Stimulated activated CD4-positive, alpha-beta T cell treated with anti-CD3 and anti-CD28 coated beads, Interleukin-4, amount 100 ng/mL, for 4 hours (primary cell): ENCODE data around the gene IFTAP.
"Not testable (repeated sequence)": the region's sequence is repeated elsewhere in the genome, so short reads cannot be mapped to it uniquely, and the experiment has no call there.

ENCODE experiments used
- DNase-seq, 2 experiments: peaks; one replicate each; pipeline ENCODE4 v3.0.0-alpha.2; 2020

Gene IFTAP, protein sequence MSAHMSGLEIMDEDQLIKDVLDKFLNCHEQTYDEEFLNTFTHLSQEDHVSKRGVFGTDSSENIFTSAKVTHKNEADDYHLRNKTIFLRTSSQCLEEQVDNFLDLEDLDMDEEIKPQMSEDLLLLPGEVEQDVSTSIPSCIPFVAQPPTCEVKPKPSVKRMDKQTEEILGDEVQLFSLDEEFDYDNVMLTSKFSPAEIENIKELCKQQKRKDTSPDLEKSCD

GRCh38 chr11:36594316-36594989, at the start of gene IFTAP:
Gene IFTAP, plus strand, starts transcription at chr11:36594502. Its CDS starts 15,602 bp downstream, at chr11:36610104.
- peak in 1 of 2 experiments; percentile 11 for DNase-seq

DNA sequence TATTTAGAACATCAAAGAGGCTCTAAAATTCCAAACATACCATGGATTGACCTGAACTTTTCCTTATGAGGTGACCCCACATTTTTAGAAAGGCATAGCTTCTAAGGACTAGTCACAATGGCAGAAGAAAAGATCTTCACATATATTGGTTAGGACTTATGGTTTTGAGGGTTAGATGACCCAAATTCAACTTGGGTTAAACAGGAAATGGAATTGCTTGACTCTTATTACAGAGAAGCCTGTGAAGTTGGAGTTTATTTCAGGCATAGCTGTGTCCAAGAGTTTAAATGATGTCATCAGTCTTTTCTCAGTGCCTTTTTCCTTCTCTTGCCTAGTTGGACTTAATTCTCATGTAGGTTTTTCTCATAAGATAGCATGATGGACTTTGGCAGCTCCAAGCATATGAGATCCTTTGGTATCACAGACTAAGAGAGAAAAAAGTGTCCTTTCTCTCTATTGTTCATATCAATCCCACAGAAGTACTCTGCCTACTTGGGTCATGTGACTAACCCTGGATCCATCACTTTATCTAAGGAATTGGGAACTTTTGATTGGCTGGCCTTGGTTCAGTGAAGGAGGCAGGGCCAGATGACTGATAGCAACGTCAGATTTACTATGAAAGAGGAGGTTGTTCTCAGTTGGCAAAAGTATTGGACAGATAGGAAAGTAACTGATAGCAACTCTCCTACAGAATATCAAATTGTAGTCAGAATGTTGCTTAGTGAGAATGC, 43.8 kb upstream of the IFTAP start:
- DNase-seq: no peak

GRCh38 chr11:36557390-36557789, 36.9 kb upstream of the IFTAP start:
- DNase-seq: not testable (repeated sequence)

- no peak for DNase-seq
Measured at GRCh38 chr11:36557991-36558390, 36.3 kb upstream of the IFTAP start.

DNA sequence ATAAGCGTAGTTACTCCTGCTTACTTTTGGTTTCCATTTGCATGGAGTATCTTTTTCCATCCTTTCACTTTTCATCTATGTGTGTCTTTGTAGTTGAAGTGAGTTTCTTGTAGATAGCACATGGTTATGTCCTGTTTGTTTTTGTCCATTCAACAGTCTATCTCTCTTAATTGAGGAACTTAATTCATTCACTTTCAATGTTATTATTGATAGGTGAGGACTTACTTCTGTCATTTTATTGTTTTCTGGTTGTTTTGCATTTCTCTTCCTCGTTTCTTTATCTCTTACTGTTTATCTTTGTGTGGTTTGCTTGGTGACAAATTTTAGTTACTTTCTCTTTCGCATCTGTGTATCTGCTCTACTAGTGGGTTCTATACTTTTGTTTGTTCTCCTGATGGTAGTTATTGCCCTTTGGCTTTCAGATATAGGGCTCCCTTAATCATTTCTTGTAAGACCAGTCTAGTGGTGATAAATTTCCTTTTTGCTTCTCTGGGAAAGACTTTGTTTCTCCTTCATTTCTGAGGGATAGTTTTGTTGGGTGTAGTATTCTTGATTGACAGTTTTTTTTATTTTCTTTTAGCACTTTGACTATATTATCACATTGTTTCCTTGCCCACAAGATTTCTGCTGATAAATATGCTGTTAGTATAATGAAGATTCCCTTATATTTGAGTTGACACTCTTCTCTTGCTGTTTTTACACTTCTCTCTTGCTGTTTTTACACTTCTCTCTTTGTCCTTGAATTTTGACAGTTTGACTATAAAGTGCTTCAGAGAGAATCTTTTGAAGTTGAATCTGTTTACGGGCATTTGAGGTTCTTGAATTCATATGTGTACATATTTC, 35.5 kb upstream of the IFTAP start:
- DNase-seq: no peak

- peak in 1 of 2 experiments; percentile 13 for DNase-seq
Measured at GRCh38 chr11:36564376-36565030, 29.8 kb upstream of the IFTAP start.

DNA sequence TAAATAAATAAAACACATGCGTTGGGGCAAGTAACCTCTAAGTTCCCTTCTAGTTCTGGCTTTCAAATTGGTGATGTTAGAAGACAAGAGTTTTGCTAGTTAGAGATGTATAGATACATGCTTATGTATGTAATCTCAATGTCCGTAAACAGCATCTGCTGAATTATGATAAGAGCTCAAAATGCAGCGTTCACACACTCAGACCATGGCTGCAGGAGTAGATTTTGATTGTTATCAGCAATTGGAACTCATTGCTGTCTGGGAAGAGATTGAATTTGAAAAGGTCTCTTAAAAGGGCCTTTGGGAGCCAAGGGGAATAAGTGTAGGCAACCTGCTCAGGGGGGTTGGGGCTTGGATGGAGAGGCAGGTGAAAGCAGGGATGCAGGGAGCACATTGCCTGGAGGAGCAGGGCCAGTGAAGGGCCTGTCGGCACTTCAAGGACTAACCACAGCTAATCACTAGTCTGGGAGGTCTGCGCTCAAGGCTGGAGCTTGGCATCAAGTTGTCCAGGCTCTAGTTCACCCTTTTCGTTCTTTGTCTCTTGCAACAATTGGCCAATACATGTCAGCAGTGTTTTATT, 29.2 kb upstream of the IFTAP start:
- DNase-seq: no peak

DNA sequence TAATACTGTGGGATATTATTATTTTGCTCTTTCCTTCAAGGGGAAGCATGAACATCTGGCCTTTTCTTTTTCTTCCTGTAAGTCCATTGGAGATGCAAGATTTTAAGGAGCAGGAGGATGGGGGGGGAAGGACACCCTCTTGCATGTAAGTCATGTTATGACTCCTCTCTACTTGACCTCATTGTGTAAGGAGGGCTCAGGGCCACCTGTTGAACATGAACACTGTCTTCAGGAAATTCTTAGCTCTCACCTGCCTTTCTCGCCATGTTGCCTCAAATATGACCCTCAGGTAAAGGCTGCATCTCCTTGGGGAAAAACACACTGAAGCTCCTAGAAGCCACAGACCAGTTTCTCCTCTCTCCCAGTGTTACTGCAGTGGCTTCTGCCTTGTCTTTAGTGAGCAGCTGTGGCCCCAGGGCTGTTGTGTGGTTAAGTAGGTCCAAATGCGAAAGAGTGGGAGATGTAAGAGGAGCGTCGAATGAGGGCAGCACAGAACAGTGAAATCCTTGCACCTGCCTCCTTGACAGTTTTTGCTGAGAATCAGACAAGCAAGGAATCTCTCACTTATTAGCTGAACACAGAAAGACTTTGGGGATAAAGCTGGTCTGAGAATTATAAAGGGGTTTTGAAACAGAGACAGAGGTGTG, 27.8 kb upstream of the IFTAP start:
- no peak for DNase-seq

DNA sequence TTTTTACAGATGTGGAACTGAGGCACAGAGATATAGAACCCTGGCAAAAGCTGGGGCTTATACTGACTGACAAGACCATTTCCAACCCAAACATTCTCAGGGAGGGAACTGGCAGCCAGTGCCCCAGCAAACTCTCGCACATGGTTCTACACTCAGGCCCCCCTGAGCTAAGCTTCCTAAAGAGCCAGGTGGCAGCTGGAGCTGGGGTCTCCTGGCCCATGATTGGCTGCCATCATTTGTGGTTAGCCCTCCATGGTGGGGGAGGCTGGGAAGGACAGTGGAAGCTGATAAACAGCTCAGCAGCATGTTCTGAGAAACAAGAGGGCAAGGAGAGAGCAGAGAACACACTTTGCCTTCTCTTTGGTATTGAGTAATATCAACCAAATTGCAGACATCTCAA, 26.6 kb upstream of the IFTAP start, which contains the start of gene RAG1:
TSS of gene RAG1 (plus strand) at position 314 of the 400 bp plus-strand sequence. CDS start 5,298 bp downstream, outside the sequence.
- DNase-seq: no peak

- DNase-seq: no peak
Measured at GRCh38 chr11:36569095-36569494, 25.2 kb upstream of the IFTAP start.

DNA sequence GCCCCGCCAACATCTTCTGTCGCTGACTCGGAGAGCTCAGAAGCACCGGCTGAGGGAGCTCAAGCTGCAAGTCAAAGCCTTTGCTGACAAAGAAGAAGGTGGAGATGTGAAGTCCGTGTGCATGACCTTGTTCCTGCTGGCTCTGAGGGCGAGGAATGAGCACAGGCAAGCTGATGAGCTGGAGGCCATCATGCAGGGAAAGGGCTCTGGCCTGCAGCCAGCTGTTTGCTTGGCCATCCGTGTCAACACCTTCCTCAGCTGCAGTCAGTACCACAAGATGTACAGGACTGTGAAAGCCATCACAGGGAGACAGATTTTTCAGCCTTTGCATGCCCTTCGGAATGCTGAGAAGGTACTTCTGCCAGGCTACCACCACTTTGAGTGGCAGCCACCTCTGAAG, 19.8 kb upstream of the IFTAP start:
- DNase-seq: no peak

- DNase-seq: no peak
Measured at GRCh38 chr11:36577373-36577772, 16.9 kb upstream of the IFTAP start.

DNA sequence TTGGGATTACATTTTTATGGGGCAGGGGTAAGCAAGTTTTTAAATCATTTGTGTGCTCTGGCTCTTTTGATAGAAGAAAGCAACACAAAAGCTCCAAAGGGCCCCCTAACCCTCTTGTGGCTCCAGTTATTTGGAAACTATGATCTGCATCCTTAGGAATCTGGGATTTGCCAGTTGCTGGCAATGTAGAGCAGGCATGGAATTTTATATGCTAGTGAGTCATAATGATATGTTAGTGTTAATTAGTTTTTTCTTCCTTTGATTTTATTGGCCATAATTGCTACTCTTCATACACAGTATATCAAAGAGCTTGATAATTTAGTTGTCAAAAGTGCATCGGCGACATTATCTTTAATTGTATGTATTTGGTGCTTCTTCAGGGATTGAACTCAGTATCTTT, 16.4 kb upstream of the IFTAP start:
- no peak for DNase-seq

GRCh38 chr11:36578458-36578857, 15.8 kb upstream of the IFTAP start:
- no peak for DNase-seq

DNA sequence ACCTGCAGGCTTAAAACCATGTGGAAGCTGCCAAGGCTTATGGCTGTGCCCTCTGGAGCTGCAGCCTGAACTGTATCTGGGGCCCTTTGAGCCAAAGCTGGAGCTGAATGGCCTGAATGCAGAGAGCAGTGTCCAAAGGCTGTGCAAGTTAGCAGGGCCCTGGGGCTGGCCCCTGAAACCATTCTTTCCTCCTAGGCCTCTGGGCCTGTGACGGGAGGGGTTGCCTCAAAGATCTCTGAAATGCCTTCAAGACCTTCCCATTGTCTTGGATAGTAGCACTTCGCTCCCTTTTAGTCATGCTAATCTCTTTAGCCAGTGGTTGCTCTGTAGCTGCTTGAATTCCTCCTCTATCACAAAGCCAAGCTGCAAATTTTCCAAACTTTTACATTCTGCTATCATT, 12.8 kb upstream of the IFTAP start:
- DNase-seq: no peak

GRCh38 chr11:36583667-36584066, 10.6 kb upstream of the IFTAP start:
- no peak for DNase-seq

GRCh38 chr11:36586543-36586942, 7.8 kb upstream of the IFTAP start:
- DNase-seq: no peak

GRCh38 chr11:36588099-36588498, 6.2 kb upstream of the IFTAP start:
- no peak for DNase-seq

DNA sequence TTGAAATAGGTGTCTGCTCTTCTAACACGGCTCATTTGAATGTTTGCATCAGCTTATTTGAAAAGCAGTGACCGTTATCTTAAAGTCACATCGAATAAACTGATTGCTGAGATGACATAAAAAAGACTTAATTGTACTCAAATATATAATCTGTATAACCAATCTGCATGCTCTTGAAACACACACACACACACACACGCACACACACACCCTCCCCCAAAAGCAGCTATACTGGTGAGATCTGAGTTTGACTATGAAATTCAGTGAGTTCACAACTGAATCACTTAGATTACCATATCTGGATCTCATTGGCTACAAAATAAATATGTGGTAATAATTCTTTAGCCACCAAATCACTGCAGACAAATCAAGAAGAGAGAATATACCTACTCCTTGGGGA, 3.8 kb upstream of the IFTAP start:
- DNase-seq: no peak

GRCh38 chr11:36591433-36591832, 2.9 kb upstream of the IFTAP start:
- no peak for DNase-seq

DNA sequence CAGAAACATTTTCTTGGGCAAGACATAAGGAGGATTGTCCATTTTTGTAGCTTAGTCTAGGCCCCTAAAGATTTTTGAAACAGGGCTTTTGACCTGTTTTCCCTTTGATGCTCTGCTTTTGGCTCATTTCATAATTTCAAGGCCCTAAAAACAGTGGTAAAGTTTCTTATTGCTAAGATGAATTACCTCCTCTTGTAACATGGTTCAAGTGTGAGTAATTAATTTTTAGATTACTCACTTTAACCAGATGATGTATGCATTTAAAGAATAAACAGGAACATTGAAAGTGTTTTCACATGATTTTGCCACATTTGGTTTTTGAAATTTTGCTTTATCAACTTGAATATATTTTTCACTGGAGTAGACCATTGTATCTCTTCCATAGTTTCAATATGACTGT, 2.6 kb downstream of the IFTAP start:
- no peak for DNase-seq

GRCh38 chr11:36598051-36598450, 3.7 kb downstream of the IFTAP start, which contains the start of gene RAG2:
Gene RAG2, minus strand, starts transcription at chr11:36598236. Its CDS starts 4,068 bp downstream, at chr11:36594168.
- DNase-seq: no peak
